Hepatocyte (in vitro differentiated cells): ENCODE data around the gene SMAP1.

Experiments used
- CTCF ChIP-seq: fragments of 200-600 bp; sonication (generic); IDR thresholded peaks from 2 replicates; pipeline ENCODE4 v1.5.1; 2016; ENCODE audit warnings: antibody characterized with exemption, mild to moderate bottlenecking; ENCODE audit not compliant: poor library complexity
- EZH2 ChIP-seq: fragments of 200-600 bp; sonication (generic); IDR thresholded peaks from 2 replicates; pipeline ENCODE4 v1.6.1; 2016; ENCODE audit warnings: antibody characterized with exemption, mild to moderate bottlenecking, borderline replicate concordance
- EZH2phosphoT487 ChIP-seq: fragments of 200-600 bp; sonication (generic); IDR thresholded peaks from one replicate; pipeline ENCODE4 v1.6.1; 2018; ENCODE audit warnings: antibody characterized with exemption, mild to moderate bottlenecking, low read depth, moderate library complexity; ENCODE audit not compliant: unreplicated experiment, severe bottlenecking

GRCh38 chr6:70738028-70738427, 70.3 kb downstream of the SMAP1 start:
- TF ChIP-seq CTCF (no peak), EZH2phosphoT487 (no peak), EZH2 (no peak)
